ENCODE data around the gene ILKAP. TPM values are rescaled to one million over a fixed set of nuclear protein-coding genes. Genes with fewer than 3 reads are reported as not detected.

Gene ILKAP
- total and polyA plus RNA-seq, 2 of the 4 experiments (the other 2 are of a cell fraction): 13.3 to 44.2 TPM

GRCh38 chr2:238143239-238143951 lies 60.1 kb downstream of the ILKAP start:
- peak overlapping the region; percentile 87; the same call in 1 of the 2 replicates for H3K23ac ChIP-seq (ENCODE audit: low read depth, low read length)
- H3K4ac ChIP-seq (ENCODE audit: low read depth, low read length): peak overlapping the region; percentile 98
- no peak overlapping the region for H3K4me3 ChIP-seq (ENCODE audit: insufficient read depth, low read depth, low read length)
- peak; percentile 47 for DNase-seq
- intact Hi-C loops (cut with micrococcal nuclease): no loop called here
- peak overlapping the region; percentile 70; the same call in 1 of the 3 replicates for H2BK15ac ChIP-seq (ENCODE audit: low read depth, low read length)
- ChIA-PET CTCF (no interaction called here), POLR2A (ENCODE audit: unreplicated experiment) (no interaction called here)
- peak overlapping the region; percentile 75 for H2BK20ac ChIP-seq (ENCODE audit: low read depth, low read length)
- peak overlapping the region; percentile 48; the same call in 1 of the 2 replicates for H3K18ac ChIP-seq (ENCODE audit: low read depth, low read length)
- H3K79me1 ChIP-seq (ENCODE audit: low read depth in 1 of 2, low read length in 2 of 2): no peaks in the 10 kb centered on the region
- TF ChIP-seq MAZ (IDR thresholded peaks at IDR 0.05; ENCODE audit: borderline replicate concordance, low read depth, low read length): peak; percentile 56; the same call in 1 of the 2 replicates
- TF ChIP-seq BHLHE40 (IDR thresholded peaks at IDR 0.05; ENCODE audit: low read depth, low read length): peak; percentile 37; the same call in 1 of the 2 replicates
- TF ChIP-seq FOS (IDR thresholded peaks at IDR 0.05; ENCODE audit: low read depth, low read length): peak; percentile 70
- TF ChIP-seq CTCF (conservative IDR thresholded peaks at IDR 0.05; ENCODE audit: low read depth, low read length): no peak
- TF ChIP-seq ELK1 (IDR thresholded peaks at IDR 0.05; ENCODE audit: borderline replicate concordance, low read depth, low read length): no peak
- TF ChIP-seq MXI1 (IDR thresholded peaks at IDR 0.05; ENCODE audit: borderline replicate concordance, low read depth, low read length): no peak
- H2AK9ac ChIP-seq (replicated peaks; ENCODE audit: low read depth, low read length, poor library complexity): peak overlapping the region; percentile 89
- dilution Hi-C loops (cut with HindIII; ENCODE audit: low sequenced_read_pairs, unreplicated experiment): no loop called here
- H3K4me1 ChIP-seq (ENCODE audit: control insufficient read depth, insufficient read depth, low read length): peaks cover 17% of the 10 kb centered on the region
- no peak overlapping the region for H3K9ac ChIP-seq (ENCODE audit: low read depth, low read length)
- no peak overlapping the region for H3K56ac ChIP-seq (ENCODE audit: extremely low read depth, insufficient read depth, low read length)
- peak overlapping the region; percentile 88 for H2AK5ac ChIP-seq (ENCODE audit: low read depth, low read length)
- peak overlapping the region; percentile 37; the same call in 1 of the 2 replicates for H4K5ac ChIP-seq (ENCODE audit: low read depth, low read length)
- no peaks in the 10 kb centered on the region for H3K36me3 ChIP-seq (ENCODE audit: control insufficient read depth, insufficient read depth, low read length)
- ATAC-seq (ENCODE audit: low read depth): peak; percentile 80
- 62% methylated on average over 10 of the region's 20 CpGs; no CpG with 5 or more reads in 1 of the 2 experiments for WGBS, 2 experiments (ENCODE audit: extremely low coverage in 2 of 2, insufficient read length in 1 of 2)
- H2AFZ ChIP-seq (replicated peaks; ENCODE audit: low read length, poor library complexity): peak overlapping the region; percentile 70
- H3K9me3 ChIP-seq (ENCODE audit: control insufficient read depth, insufficient read depth, low read length): no peaks in the 10 kb centered on the region
- no peaks in the 10 kb centered on the region for H3K27me3 ChIP-seq (ENCODE audit: control insufficient read depth, insufficient read depth, low read length)
- H4K91ac ChIP-seq (ENCODE audit: insufficient read depth, low read depth, low read length): peak overlapping the region; percentile 89
- in situ Hi-C loops (cut with MboI; ENCODE audit: low sequenced_read_pairs): no loop called here
- H2BK120ac ChIP-seq (ENCODE audit: low read depth, low read length): peak overlapping the region; percentile 95
- H4K8ac ChIP-seq (ENCODE audit: low read depth in 2 of 2, low read length in 2 of 2): peak overlapping the region; percentile 45 to 83; a peak in 2 of 4 replicates
- H3K4me2 ChIP-seq (ENCODE audit: low read depth, low read length): 0 out of 2 replicates have a peak overlapping the region, but pooled peaks have one; percentile 20
- H4K20me1 ChIP-seq (ENCODE audit: insufficient read depth, low read length): no peaks in the 10 kb centered on the region
- no TSS peak for BruUV-seq (replicated peaks)
- 0 out of 2 replicates have a peak, but pooled peaks cover 10% of the 10 kb centered on the region for H3K9me1 ChIP-seq (ENCODE audit: insufficient read depth, low read length)
- H3K14ac ChIP-seq (replicated peaks; ENCODE audit: low read depth, low read length): 0 out of 2 replicates have a peak overlapping the region, but pooled peaks have one; percentile 58
- H2BK5ac ChIP-seq (ENCODE audit: low read depth, low read length, poor library complexity, severe bottlenecking): peak overlapping the region; percentile 77
- peak overlapping the region; percentile 60 for H3K27ac ChIP-seq (ENCODE audit: insufficient read depth, low read length)
